ENCODE results near the gene MTHFD1L.
"Not testable (repeated sequence)": the region's sequence is repeated elsewhere in the genome, so short reads cannot be mapped to it uniquely, and the experiment has no call there.

MTHFD1L gene

GRCh38 chr6:151063842-151064647 is 198.5 kb downstream of the MTHFD1L start:
- no peak for DNase-seq (ENCODE audit: low spot score)
- no peak for FAIRE-seq

DNA sequence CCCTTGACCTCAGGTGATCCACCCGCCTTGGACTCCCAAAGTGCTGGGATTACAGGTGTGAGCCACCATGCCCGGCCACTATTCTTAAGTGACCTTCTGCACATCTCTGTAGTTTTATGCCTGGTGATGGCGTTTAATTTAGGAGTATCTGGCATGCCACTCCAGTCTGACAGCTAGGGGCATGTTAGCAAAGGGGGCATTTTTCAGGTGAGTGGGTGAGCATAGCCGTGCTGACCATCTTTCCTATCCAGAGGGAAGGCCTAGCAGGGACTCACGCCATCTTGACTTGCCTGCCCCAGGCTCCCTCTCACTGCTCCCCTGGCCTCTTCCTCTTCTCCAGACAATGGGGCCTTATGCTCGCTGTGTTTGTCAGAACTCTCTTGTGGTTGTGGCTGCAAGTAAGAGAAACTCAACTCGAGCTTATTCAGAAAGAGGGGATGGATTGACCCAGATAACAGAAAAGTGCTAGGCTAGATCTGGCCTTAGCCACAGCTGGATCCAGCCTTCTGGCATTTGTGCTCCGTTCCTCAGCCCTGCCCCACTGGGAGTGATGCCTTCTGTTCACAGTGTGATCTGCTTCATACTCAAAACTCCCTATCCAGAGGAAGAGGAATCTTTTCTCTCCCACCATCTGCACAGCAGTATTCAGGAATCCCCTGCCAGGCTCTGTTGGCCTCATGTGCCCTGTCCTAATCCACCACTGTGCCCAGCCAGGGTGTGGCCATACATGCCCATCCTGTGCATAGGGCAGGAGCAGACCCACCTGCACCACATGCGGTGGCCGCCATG is 199.7 kb downstream of the MTHFD1L start:
- FAIRE-seq (no peak), DNase-seq (ENCODE audit: low spot score) (no peak)

- DNase-seq (ENCODE audit: low spot score) (peak; percentile 56), FAIRE-seq (peak; percentile 59)
Observed at GRCh38 chr6:151067684-151068596, 202.4 kb downstream of the MTHFD1L start.

GRCh38 chr6:151068761-151069312 is 203.3 kb downstream of the MTHFD1L start:
- DNase-seq (ENCODE audit: low spot score) (no peak), FAIRE-seq (no peak)

DNA sequence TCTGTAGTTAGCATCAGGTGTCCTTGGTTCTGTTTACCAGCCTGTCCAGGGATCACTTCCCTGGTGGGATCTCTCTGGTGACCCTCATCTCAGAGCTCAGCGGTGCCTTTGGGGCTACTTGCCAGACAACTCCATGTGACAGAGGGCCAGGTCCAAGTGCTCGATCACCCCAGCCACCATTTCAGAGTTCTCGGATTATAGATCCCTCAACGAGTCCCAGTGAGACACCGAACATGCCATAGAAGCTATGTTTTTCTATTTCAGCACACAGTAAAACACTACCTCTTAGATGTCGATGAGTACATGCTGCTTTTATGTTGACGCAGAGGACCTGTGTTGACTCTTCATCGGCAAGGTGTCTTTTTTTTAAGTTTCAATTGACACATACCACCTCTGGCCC is 204.1 kb downstream of the MTHFD1L start:
- FAIRE-seq (no peak), DNase-seq (ENCODE audit: low spot score) (no peak)

DNA sequence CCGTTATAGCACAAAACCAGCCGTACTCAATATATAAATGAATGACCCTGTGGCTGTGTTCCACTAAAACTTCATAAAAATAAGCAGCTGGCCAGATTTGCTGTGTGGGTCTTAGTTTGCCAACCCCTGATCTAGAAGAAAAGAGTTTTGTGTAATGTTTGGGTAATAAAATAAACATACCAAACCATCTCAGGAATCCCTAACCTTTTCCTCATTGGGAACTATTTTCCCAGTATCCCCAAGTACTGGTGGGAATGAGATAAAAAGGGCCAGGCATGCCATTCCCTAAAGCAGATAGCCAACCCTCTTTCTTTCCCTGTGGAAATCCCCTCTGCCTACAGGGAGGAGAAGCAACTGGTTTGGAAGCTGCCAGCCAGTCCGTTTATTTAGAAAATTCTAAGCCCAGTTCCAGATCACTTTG is 205.1 kb downstream of the MTHFD1L start:
- FAIRE-seq (no peak), DNase-seq (ENCODE audit: low spot score) (no peak)

GRCh38 chr6:151071295-151071694 is 205.8 kb downstream of the MTHFD1L start:
- DNase-seq (ENCODE audit: low spot score) (no peak), FAIRE-seq (no peak)

GRCh38 chr6:151073146-151073545 is 207.6 kb downstream of the MTHFD1L start:
- no peak for FAIRE-seq
- DNase-seq (ENCODE audit: low spot score), result no peak

DNA sequence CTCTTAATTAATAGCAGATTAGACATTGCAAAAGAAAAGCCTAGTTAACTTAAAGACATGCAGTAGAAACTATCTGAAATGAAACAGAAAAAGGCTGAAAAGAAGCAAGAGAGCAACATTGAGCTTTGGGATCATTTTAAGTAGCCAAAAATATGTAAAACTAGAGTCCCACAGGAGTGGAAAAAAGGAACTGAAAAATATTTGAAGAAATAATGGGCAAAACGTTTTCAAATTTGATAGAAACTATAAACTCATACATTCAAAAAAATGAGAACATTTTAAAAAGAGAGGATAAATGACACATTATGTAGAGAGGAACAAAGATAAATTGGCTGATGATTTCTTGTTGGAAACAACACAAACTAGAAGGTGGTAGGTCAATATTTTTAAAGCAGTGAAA is 208.2 kb downstream of the MTHFD1L start:
- no peak for FAIRE-seq

GRCh38 chr6:151075005-151075404 is 209.5 kb downstream of the MTHFD1L start:
- FAIRE-seq, result no peak
- no peak for DNase-seq (ENCODE audit: low spot score)

More for the DNA sequence above, 208.2 kb downstream of the MTHFD1L start:
- DNase-seq (ENCODE audit: low spot score), result no peak

GRCh38 chr6:151075527-151075926 is 210.0 kb downstream of the MTHFD1L start:
- no peak for FAIRE-seq
- no peak for DNase-seq (ENCODE audit: low spot score)

GRCh38 chr6:151075930-151076555 is 210.5 kb downstream of the MTHFD1L start:
- no peak for FAIRE-seq

GRCh38 chr6:151078655-151079054 is 213.2 kb downstream of the MTHFD1L start:
- no peak for FAIRE-seq
- DNase-seq (ENCODE audit: low spot score), result no peak

More at GRCh38 chr6:151075930-151076555, 210.5 kb downstream of the MTHFD1L start:
- no peak for DNase-seq (ENCODE audit: low spot score)

- FAIRE-seq (no peak), DNase-seq (ENCODE audit: low spot score) (no peak)
Observed at GRCh38 chr6:151081656-151082055, 216.2 kb downstream of the MTHFD1L start.

- DNase-seq (ENCODE audit: low spot score) (peak; percentile 65), FAIRE-seq (no peak)
Observed at GRCh38 chr6:151082079-151082478, 216.6 kb downstream of the MTHFD1L start.

GRCh38 chr6:151084275-151084674 is 218.8 kb downstream of the MTHFD1L start:
- DNase-seq (ENCODE audit: low spot score) (no peak), FAIRE-seq (no peak)

- not testable (repeated sequence) for FAIRE-seq; DNase-seq (ENCODE audit: low spot score)
Observed at GRCh38 chr6:151087055-151087454, 221.6 kb downstream of the MTHFD1L start.

- FAIRE-seq, result no peak
- no peak for DNase-seq (ENCODE audit: low spot score)
Observed at GRCh38 chr6:151087861-151088598, 222.5 kb downstream of the MTHFD1L start.

DNA sequence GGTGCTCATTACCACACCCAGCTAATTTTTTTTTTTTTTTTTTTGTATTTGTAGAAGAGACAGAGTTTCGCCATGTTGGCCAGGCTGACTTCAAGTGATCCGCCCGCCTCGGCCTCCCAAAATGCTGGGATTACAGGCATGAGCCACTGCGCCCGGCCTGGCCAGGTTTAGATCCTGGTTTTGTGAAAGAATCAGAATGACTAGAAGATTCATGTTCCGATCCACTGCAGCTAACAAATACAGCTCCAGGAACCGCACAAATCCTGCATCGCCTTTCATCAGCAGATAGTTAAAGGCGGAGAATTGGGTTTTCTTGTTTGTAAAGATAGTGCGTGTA is 223.1 kb downstream of the MTHFD1L start:
- FAIRE-seq (no peak), DNase-seq (ENCODE audit: low spot score) (no peak)

DNA sequence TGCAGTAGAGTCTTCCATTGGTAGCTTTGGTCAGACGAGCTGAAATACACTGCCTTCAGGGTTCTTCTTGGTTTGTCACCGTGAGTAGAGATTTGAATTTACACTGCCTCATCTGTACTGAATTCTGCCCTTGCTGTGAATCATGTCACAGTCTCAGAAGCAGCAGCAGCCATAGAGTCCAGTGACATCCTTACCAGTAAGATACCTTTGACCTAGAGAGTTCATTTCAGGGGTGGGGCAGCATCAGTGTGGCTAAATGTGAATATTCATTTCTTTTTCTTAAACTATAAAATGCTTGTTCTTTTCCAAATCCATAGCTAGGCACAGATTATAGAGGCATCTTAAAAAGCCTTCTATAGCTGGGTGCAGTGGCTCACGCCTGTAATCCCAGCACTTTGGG is 223.5 kb downstream of the MTHFD1L start:
- FAIRE-seq (no peak), DNase-seq (ENCODE audit: low spot score) (no peak)
